BJ (cell line): ENCODE measurements around the gene NANS. TPM values are rescaled to one million over a fixed set of nuclear protein-coding genes. Genes with fewer than 3 reads are reported as not detected.
A peak's percentile ranks its signal among the peaks of the same experiment; 100 is the strongest.

Source experiments
- CTCF ChIA-PET: fragments of 350-600 bp; formaldehyde crosslinking; extraction: SDS; loops from one replicate; lab custom pipeline; 2021; ENCODE audit warnings: antibody characterized with exemption, inconsistent platforms; lab: Yijun Ruan, JAX
- POLR2A ChIA-PET: fragments of 300-600 bp; sonication (Branson Sonifier 250); formaldehyde crosslinking; extraction: SDS; loops from one replicate; lab custom pipeline; 2021; ENCODE audit warnings: antibody characterized with exemption; lab: Charles Lee
- DNase-seq: peaks from one replicate; pipeline ENCODE4 v3.0.0-alpha.2; 2011; ENCODE audit warnings: low read depth
- H3K27me3 ChIP-seq: 2 replicates; pipeline ENCODE4 v1.6.0; 2011; ENCODE audit warnings: low read length; ENCODE audit not compliant: control insufficient read depth, insufficient read depth
- H3K36me3 ChIP-seq: 2 replicates; pipeline ENCODE4 v1.5.1; 2011; ENCODE audit warnings: low read length; ENCODE audit not compliant: control insufficient read depth, insufficient read depth
- H3K4me3 ChIP-seq: 2 replicates; pipeline ENCODE4 v1.5.1; 2011; ENCODE audit warnings: low read depth, mild to moderate bottlenecking, control low read depth, low read length
- polyA plus RNA-seq: library from polyadenylated mRNA; depleted of rRNA; stranded (reverse); fragments of >200 nt; gene quantifications from 2 replicates; pipeline ENCODE4 v1.2.3, GENCODE V29; 2011
- TF ChIP-seq, protein P1 (sequence below): IDR thresholded peaks from 2 replicates; pipeline ENCODE4 v1.5.1; 2011; ENCODE audit warnings: low read depth, mild to moderate bottlenecking, control low read depth, inconsistent platforms, low read length, moderate library complexity; ENCODE audit not compliant: insufficient read depth

NANS gene
- polyA plus RNA-seq, 1 experiment, result 142 TPM

DNA sequence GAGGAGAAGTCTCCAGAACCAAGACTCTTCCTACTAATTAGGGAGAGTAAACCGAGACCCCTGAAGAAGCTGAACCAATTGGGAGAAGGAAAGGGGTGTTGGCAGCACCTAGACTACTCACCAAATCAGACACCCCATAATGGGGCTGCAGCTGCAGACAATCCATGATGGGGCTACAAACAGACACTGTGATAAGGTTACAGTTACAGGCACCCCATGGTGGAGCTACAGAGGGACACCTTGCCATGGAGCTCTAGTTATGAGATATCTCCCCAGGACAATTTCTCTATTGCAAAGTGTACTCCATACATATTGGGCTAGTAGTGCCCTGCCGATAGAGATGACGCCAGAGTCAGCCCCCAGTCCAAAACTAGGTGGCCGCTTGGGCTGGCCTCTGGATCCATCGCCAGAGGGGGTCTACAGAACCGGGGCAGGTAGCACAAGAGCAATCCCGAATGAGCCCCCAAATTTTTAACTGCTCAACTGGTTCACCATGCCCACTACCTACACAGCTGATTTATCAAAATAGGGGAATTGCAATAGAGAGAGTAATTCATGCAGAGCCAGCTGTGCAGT lies 2.1 kb upstream of the NANS start:
- no peaks in the 10 kb centered on the region for H3K36me3 ChIP-seq
- ChIA-PET CTCF (interaction anchor here (1.1 to 1.8 kb wide), 3 partner anchors 17 to 21 kb away, joined by 3 to 8 read pairs (median 3); no protein-coding TSS in a partner anchor), POLR2A (no interaction called here)
- H3K4me3 ChIP-seq, result no peak overlapping the region
- DNase-seq, result no peak
- TF ChIP-seq, protein P1, sequence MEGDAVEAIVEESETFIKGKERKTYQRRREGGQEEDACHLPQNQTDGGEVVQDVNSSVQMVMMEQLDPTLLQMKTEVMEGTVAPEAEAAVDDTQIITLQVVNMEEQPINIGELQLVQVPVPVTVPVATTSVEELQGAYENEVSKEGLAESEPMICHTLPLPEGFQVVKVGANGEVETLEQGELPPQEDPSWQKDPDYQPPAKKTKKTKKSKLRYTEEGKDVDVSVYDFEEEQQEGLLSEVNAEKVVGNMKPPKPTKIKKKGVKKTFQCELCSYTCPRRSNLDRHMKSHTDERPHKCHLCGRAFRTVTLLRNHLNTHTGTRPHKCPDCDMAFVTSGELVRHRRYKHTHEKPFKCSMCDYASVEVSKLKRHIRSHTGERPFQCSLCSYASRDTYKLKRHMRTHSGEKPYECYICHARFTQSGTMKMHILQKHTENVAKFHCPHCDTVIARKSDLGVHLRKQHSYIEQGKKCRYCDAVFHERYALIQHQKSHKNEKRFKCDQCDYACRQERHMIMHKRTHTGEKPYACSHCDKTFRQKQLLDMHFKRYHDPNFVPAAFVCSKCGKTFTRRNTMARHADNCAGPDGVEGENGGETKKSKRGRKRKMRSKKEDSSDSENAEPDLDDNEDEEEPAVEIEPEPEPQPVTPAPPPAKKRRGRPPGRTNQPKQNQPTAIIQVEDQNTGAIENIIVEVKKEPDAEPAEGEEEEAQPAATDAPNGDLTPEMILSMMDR, result no peak
- no peaks in the 10 kb centered on the region for H3K27me3 ChIP-seq

DNA sequence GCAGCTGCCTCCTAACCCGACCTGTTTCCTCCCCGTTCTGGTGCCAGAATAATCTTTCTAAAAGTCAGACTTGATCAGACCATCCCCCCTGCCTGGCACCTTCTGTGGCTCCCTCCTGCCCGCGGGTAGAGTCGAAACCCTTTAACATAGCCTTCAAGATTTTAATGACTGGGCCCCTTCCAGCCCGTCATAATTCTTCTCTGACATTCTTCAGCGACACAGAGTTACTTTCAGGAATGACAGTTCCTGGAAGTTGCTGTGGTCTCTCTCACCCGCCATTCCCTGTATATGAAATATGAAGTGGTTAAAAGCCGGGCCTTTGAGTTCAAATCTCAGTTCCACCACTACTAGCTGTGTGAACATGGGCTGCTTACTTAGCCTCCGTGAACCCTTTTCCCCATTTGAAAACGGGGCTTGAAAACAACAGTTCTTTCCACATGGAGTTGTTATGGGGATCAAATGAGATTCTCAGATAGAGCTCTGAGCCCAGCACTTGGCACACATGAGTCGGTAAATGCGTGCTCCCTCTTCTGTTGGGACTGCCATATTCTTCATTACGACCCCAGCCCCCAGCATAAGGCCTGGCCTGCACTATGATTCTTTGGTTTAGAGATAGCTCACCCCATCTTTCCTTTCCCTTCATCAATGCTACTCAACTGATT lies 737 bp downstream of the NANS start:
- TF ChIP-seq, protein P1, result no peak
- no peak for DNase-seq
- peaks cover 7% of the 10 kb centered on the region for H3K36me3 ChIP-seq
- ChIA-PET POLR2A (no interaction called here), CTCF (interaction anchor here (1.5 to 2.0 kb wide), 5 partner anchors 14 to 135 kb away, joined by 4 to 9 read pairs (median 6); partner anchors contain the start of genes ANP32B and TRMO)
- no peaks in the 10 kb centered on the region for H3K27me3 ChIP-seq
- peak overlapping the region; percentile 70 for H3K4me3 ChIP-seq

DNA sequence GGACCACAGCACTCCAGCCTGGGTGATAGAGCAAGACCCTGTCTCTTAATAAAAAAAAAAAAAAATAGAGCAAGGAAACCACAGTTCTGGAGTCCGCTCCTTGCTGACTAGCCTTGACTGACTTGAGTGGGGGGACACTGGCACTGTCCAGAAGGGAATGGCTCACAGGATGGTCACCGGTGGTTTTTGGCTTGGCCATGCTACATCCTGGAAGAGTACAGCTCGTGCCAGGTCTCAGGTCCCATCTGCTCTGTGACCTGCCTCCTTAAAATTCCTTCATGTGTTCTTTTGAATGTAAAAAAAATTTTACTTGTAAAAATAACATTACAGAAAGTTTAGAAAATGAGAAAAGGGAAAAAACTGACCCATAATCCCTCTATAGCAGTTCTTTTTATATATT lies 5.6 kb downstream of the NANS start:
- TF ChIP-seq, protein P1, result no peak
- ChIA-PET CTCF (interaction anchor here (1.1 to 2.8 kb wide), 2 partner anchors 12 to 27 kb away, joined by 3 to 17 read pairs; no protein-coding TSS in a partner anchor), POLR2A (no interaction called here)
- DNase-seq, result no peak
- peaks cover 15% of the 10 kb centered on the region for H3K36me3 ChIP-seq
- no peak overlapping the region for H3K4me3 ChIP-seq
- H3K27me3 ChIP-seq, result no peaks in the 10 kb centered on the region

DNA sequence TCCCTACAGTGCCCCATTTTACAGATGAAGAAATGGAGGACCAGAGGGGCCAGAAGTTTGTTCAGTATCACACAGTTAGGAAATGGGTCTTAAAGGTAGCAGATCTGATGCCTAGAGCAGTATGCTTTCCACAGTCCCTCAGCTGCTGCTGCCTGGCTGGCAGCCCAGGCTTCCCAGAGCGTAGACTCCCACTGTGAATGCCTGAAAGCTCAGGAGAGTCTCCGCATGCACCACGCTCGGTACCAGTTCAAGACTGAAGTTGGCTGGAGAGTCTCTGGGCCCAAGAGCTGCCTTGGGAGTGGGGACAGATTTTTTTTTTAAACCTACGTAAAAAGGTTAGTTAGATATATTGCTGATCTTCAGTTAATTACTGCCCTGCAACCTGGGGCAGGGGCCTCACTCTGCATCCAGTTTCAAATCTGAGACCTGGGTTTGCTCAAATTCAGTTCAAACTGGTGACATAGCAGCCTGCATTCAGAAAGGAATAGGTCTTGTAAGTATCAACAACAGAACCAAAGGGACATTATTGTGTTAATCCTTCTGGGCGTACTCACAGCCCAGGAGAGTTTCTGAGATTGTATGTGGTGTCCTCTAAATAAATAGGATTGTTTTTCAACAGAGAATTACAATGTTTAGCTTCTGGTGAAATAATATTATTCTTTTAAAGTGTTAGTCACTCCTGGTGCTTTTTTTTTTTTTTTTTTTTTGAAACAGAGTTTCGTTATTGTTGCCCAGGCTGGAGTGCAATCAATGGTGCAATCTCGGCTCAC lies 8.3 kb downstream of the NANS start:
- H3K27me3 ChIP-seq, result no peaks in the 10 kb centered on the region
- ChIA-PET CTCF (no interaction called here), POLR2A (no interaction called here)
- H3K36me3 ChIP-seq, result peaks cover 16% of the 10 kb centered on the region
- DNase-seq, result no peak
- TF ChIP-seq, protein P1, result no peak
- no peak overlapping the region for H3K4me3 ChIP-seq

DNA sequence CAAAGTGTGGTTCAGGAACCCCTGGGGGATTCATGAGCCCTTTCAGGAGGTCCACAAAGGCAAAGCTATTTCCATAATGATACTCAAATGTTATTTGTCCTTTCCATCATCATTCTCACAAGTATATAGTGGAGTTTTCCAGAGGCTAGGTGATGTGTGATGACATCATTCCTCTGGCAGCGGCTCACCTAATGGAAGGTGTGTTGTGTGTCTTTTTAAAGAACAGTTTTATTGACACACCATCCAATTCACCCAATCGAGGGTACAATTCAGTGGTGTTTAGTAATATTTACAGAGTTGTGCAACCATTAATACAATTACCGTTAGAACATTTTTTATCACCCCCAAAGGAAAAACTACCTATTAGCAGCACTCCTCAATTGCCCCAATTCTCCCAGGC lies 9.7 kb downstream of the NANS start:
- H3K36me3 ChIP-seq, result peaks cover 14% of the 10 kb centered on the region
- TF ChIP-seq, protein P1, result no peak
- no peaks in the 10 kb centered on the region for H3K27me3 ChIP-seq
- no peak for DNase-seq
- ChIA-PET POLR2A (no interaction called here), CTCF (no interaction called here)
- H3K4me3 ChIP-seq, result no peak overlapping the region
